GM12878 (cell line): Measurements from ENCODE around the gene SLC37A3. TPM values are rescaled to one million over a fixed set of nuclear protein-coding genes. Genes with fewer than 3 reads are reported as not detected.

Experiments
- ATF3 ChIP-seq: IDR thresholded peaks from 2 replicates; pipeline ENCODE4 v1.6.1; 2011; ENCODE audit warnings: low read depth, mild to moderate bottlenecking, low read length, moderate library complexity, borderline replicate concordance; ENCODE audit errors: extremely low read depth
- BHLHE40 ChIP-seq, 2 experiments: fragments of 450-650 bp in 1 of 2; IDR thresholded peaks; 2 replicates each; pipeline ENCODE4 v1.6.1; 2011 to 2017; ENCODE audit warnings: low read depth in 2 of 2, borderline replicate concordance in 1 of 2, improper control_type of control experiment in 1 of 2, low read length in 1 of 2, mild to moderate bottlenecking in 1 of 2
- CHD2 ChIP-seq: IDR thresholded peaks from 2 replicates; pipeline ENCODE4 v1.6.1; 2011; ENCODE audit warnings: low read depth, low read length, improper control_type of control experiment, borderline replicate concordance
- CREM ChIP-seq: IDR thresholded peaks from 2 replicates; pipeline ENCODE4 v1.6.1; 2014; ENCODE audit warnings: antibody characterized with exemption, low read depth
- EGR1 ChIP-seq, 2 experiments: IDR thresholded peaks; 1 replicate in 1 of 2; 2 replicates in 1 of 2; pipeline ENCODE4 v1.6.1; 2011 to 2012; ENCODE audit warnings: low read depth in 2 of 2, low read length in 2 of 2, borderline replicate concordance in 1 of 2, mild to moderate bottlenecking in 1 of 2, moderate library complexity in 1 of 2
- IKZF1 ChIP-seq: fragments of 450-650 bp; conservative IDR thresholded peaks from 2 replicates; pipeline ENCODE4 v1.6.1; 2017; ENCODE audit warnings: antibody characterized with exemption, mild to moderate bottlenecking
- IKZF2 ChIP-seq, 2 experiments: fragments of 450-650 bp; IDR thresholded peaks; 2 replicates each; pipeline ENCODE4 v1.6.1; 2017; ENCODE audit warnings: mild to moderate bottlenecking in 2 of 2, moderate library complexity in 2 of 2
- MEF2B ChIP-seq: fragments of 450-650 bp; IDR thresholded peaks from 2 replicates; pipeline ENCODE4 v1.6.1; 2018; ENCODE audit warnings: mild to moderate bottlenecking, moderate library complexity; ENCODE audit not compliant: partially characterized antibody, poor library complexity, severe bottlenecking
- MYB ChIP-seq: fragments of 150-350 bp; IDR thresholded peaks from 2 replicates; pipeline ENCODE4 v1.6.1; 2014; ENCODE audit warnings: mild to moderate bottlenecking, low read depth, low read length, borderline replicate concordance
- NR2C1 ChIP-seq: fragments of 450-650 bp; IDR thresholded peaks from 2 replicates; pipeline ENCODE4 v1.6.1; 2017; ENCODE audit warnings: antibody characterized with exemption, mild to moderate bottlenecking, moderate library complexity
- POLR2A ChIP-seq: IDR thresholded peaks from 2 replicates; pipeline ENCODE4 v1.6.1; 2011; ENCODE audit warnings: low read depth, mild to moderate bottlenecking, low read length
- RAD51 ChIP-seq: fragments of 450-650 bp; IDR thresholded peaks from 2 replicates; pipeline ENCODE4 v1.6.1; 2016; ENCODE audit warnings: moderate library complexity, mild to moderate bottlenecking, inconsistent platforms
- RUNX3 ChIP-seq: IDR thresholded peaks from 2 replicates; pipeline ENCODE4 v1.6.1; 2012; ENCODE audit warnings: low read length, inconsistent platforms
- SMAD1 ChIP-seq: fragments of 450-650 bp; IDR thresholded peaks from 2 replicates; pipeline ENCODE4 v1.6.1; 2018; ENCODE audit warnings: mild to moderate bottlenecking, low read depth; ENCODE audit not compliant: partially characterized antibody
- SP1 ChIP-seq: IDR thresholded peaks from one replicate; pipeline ENCODE4 v1.6.1; 2011; ENCODE audit warnings: low read depth, low read length
- SRF ChIP-seq, 2 experiments: IDR thresholded peaks; 2 replicates each; pipeline ENCODE4 v1.6.1; 2011; ENCODE audit warnings: low read depth in 2 of 2, low read length in 2 of 2, mild to moderate bottlenecking in 1 of 2, moderate library complexity in 1 of 2
- TARDBP ChIP-seq: IDR thresholded peaks from 2 replicates; pipeline ENCODE4 v1.6.1; 2016; ENCODE audit warnings: borderline replicate concordance
- TCF3 ChIP-seq: IDR thresholded peaks from 2 replicates; pipeline ENCODE4 v1.6.1; 2012; ENCODE audit warnings: low read depth, mild to moderate bottlenecking, low read length, borderline replicate concordance; ENCODE audit not compliant: insufficient read depth
- polyA plus RNA-seq, 11 experiments: library from polyadenylated mRNA; depleted of rRNA in 4 of 11; unstranded in 6 of 11; stranded (reverse) in 5 of 11; fragments of >200 nt; fragmentation: Nextera tagmentation in 4 of 11; fragmentation: Illumina TruSeq in 1 of 11; extraction: Ambion mirVana in 4 of 11; extraction: Trizol in 1 of 11; gene quantifications; 1 replicate in 1 of 11; 2 replicates in 10 of 11; pipeline versions ENCODE4 v1.2.1 to v1.2.3, GENCODE V29; 2011 to 2016; ENCODE audit warnings: inconsistent platforms in 2 of 11, missing spikeins in 2 of 11, low read depth in 1 of 11
- total RNA-seq, 4 experiments: library from RNA; depleted of rRNA in 3 of 4; stranded (reverse); fragments of >200 nt in 3 of 4; fragmentation: Illumina TruSeq in 1 of 4; extraction: Trizol in 1 of 4; gene quantifications; 2 replicates each; pipeline versions ENCODE4 v1.2.1 to v1.2.3, GENCODE V29; 2013 to 2021
- TF ChIP-seq, protein P1 (sequence below): fragments of 450-650 bp; formaldehyde crosslinking; IDR thresholded peaks from 2 replicates; pipeline ENCODE4 v1.5.0; 2022; ENCODE audit warnings: mild to moderate bottlenecking, missing genetic modification characterization
- TF ChIP-seq, protein P2 (sequence below): fragments of 150-350 bp; IDR thresholded peaks from 2 replicates; pipeline ENCODE4 v1.6.1; 2016; ENCODE audit warnings: low read depth, low read length
- TF ChIP-seq, protein P3 (sequence below): IDR thresholded peaks from 2 replicates; pipeline ENCODE4 v1.6.1; 2012; ENCODE audit warnings: low read depth, low read length, improper control_type of control experiment

Gene SLC37A3
- total and polyA plus RNA-seq, 10 of the 15 experiments (the other 5 are each of a cell fraction or from before 2014, with no cell fraction given), result 3.7 to 13.6 (median 11.0) TPM

- TF ChIP-seq MYB, result no peak
- 0 out of 4 replicates have a peak, but pooled peaks of 1 of the 2 experiments have one; percentile 34 for TF ChIP-seq SRF (IDR thresholded peaks at IDR 0.05; ENCODE audit: low read depth in 2 of 2, low read length in 2 of 2)
- peak in 1 of 2 experiments; percentile 85; a peak in 2 of 3 replicates for TF ChIP-seq EGR1 (IDR thresholded peaks at IDR 0.05; ENCODE audit: borderline replicate concordance in 1 of 2, low read depth in 2 of 2, low read length in 2 of 2)
- peak; percentile 84 for TF ChIP-seq RAD51
- peak in 1 of 2 experiments; percentile 82; a peak in 2 of 4 replicates for TF ChIP-seq BHLHE40 (IDR thresholded peaks at IDR 0.05; ENCODE audit: borderline replicate concordance in 1 of 2, low read depth in 2 of 2, low read length in 1 of 2)
- TF ChIP-seq, protein P1, sequence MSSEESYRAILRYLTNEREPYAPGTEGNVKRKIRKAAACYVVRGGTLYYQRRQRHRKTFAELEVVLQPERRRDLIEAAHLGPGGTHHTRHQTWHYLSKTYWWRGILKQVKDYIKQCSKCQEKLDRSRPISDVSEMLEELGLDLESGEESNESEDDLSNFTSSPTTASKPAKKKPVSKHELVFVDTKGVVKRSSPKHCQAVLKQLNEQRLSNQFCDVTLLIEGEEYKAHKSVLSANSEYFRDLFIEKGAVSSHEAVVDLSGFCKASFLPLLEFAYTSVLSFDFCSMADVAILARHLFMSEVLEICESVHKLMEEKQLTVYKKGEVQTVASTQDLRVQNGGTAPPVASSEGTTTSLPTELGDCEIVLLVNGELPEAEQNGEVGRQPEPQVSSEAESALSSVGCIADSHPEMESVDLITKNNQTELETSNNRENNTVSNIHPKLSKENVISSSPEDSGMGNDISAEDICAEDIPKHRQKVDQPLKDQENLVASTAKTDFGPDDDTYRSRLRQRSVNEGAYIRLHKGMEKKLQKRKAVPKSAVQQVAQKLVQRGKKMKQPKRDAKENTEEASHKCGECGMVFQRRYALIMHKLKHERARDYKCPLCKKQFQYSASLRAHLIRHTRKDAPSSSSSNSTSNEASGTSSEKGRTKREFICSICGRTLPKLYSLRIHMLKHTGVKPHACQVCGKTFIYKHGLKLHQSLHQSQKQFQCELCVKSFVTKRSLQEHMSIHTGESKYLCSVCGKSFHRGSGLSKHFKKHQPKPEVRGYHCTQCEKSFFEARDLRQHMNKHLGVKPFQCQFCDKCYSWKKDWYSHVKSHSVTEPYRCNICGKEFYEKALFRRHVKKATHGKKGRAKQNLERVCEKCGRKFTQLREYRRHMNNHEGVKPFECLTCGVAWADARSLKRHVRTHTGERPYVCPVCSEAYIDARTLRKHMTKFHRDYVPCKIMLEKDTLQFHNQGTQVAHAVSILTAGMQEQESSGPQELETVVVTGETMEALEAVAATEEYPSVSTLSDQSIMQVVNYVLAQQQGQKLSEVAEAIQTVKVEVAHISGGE, result no peak
- TF ChIP-seq CREM, result peak; percentile 77
- no peak for TF ChIP-seq SMAD1
- TF ChIP-seq, protein P2, sequence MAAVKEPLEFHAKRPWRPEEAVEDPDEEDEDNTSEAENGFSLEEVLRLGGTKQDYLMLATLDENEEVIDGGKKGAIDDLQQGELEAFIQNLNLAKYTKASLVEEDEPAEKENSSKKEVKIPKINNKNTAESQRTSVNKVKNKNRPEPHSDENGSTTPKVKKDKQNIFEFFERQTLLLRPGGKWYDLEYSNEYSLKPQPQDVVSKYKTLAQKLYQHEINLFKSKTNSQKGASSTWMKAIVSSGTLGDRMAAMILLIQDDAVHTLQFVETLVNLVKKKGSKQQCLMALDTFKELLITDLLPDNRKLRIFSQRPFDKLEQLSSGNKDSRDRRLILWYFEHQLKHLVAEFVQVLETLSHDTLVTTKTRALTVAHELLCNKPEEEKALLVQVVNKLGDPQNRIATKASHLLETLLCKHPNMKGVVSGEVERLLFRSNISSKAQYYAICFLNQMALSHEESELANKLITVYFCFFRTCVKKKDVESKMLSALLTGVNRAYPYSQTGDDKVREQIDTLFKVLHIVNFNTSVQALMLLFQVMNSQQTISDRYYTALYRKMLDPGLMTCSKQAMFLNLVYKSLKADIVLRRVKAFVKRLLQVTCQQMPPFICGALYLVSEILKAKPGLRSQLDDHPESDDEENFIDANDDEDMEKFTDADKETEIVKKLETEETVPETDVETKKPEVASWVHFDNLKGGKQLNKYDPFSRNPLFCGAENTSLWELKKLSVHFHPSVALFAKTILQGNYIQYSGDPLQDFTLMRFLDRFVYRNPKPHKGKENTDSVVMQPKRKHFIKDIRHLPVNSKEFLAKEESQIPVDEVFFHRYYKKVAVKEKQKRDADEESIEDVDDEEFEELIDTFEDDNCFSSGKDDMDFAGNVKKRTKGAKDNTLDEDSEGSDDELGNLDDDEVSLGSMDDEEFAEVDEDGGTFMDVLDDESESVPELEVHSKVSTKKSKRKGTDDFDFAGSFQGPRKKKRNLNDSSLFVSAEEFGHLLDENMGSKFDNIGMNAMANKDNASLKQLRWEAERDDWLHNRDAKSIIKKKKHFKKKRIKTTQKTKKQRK, result no peak
- TF ChIP-seq TARDBP, result peak; percentile 88
- peak; percentile 68 for TF ChIP-seq IKZF1
- 0 out of 2 replicates have a peak, but pooled peaks have one; percentile 1 for TF ChIP-seq RUNX3
- peak; percentile 88 for TF ChIP-seq POLR2A
- TF ChIP-seq MEF2B, result peak; percentile 22
- peak; percentile 93 for TF ChIP-seq ATF3
- 0 out of 2 replicates have a peak, but pooled peaks have one; percentile 56 for TF ChIP-seq CHD2
- TF ChIP-seq, protein P3, sequence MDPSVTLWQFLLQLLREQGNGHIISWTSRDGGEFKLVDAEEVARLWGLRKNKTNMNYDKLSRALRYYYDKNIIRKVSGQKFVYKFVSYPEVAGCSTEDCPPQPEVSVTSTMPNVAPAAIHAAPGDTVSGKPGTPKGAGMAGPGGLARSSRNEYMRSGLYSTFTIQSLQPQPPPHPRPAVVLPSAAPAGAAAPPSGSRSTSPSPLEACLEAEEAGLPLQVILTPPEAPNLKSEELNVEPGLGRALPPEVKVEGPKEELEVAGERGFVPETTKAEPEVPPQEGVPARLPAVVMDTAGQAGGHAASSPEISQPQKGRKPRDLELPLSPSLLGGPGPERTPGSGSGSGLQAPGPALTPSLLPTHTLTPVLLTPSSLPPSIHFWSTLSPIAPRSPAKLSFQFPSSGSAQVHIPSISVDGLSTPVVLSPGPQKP, result peak; percentile 49; the same call in 1 of the 2 replicates
- TF ChIP-seq NR2C1, result peak; percentile 48
- no peak for TF ChIP-seq SP1
- TF ChIP-seq IKZF2 (IDR thresholded peaks at IDR 0.05), result no peak
- TF ChIP-seq TCF3, result peak; percentile 54; the same call in 1 of the 2 replicates
Observed at GRCh38 chr7:140397784-140398750, at the start of gene SLC37A3 (continued).
